SK-N-SH (cell line): ENCODE data around the gene TIGD6.
A peak's percentile ranks its signal among the peaks of the same experiment; 100 is the strongest.

Experiments
- ELF1 ChIP-seq: IDR thresholded peaks from 2 replicates; pipeline ENCODE4 v1.4.0; 2012
- EP300 ChIP-seq, 2 experiments: IDR thresholded peaks; 2 replicates each; pipeline versions ENCODE4 v1.4.0 to v1.6.1; 2012; ENCODE audit warnings: borderline replicate concordance in 1 of 2, low read depth in 1 of 2, low read length in 1 of 2
- EZH2phosphoT487 ChIP-seq: fragments of 200-600 bp; sonication (generic); IDR thresholded peaks from 2 replicates; pipeline ENCODE4 v1.6.1; 2017; ENCODE audit warnings: low read depth, mixed run types, mild to moderate bottlenecking, antibody characterized with exemption, moderate library complexity, borderline replicate concordance
- FOXM1 ChIP-seq: IDR thresholded peaks from 2 replicates; pipeline ENCODE4 v1.4.0; 2012; ENCODE audit warnings: low read depth, mild to moderate bottlenecking
- GABPA ChIP-seq: IDR thresholded peaks from 2 replicates; pipeline ENCODE4 v1.4.0; 2012; ENCODE audit warnings: low read depth, mild to moderate bottlenecking
- POLR2AphosphoS5 ChIP-seq: IDR thresholded peaks from 2 replicates; pipeline ENCODE4 v1.6.1; 2012; ENCODE audit warnings: low read depth, low read length
- RAD21 ChIP-seq: IDR thresholded peaks from 2 replicates; pipeline ENCODE4 v1.6.1; 2012; ENCODE audit warnings: mild to moderate bottlenecking, low read length
- TF ChIP-seq, protein P1 (sequence below): fragments of 200-600 bp; sonication (generic); IDR thresholded peaks from 2 replicates; pipeline ENCODE4 v1.6.1; 2017; ENCODE audit warnings: antibody characterized with exemption, mild to moderate bottlenecking, moderate library complexity

DNA sequence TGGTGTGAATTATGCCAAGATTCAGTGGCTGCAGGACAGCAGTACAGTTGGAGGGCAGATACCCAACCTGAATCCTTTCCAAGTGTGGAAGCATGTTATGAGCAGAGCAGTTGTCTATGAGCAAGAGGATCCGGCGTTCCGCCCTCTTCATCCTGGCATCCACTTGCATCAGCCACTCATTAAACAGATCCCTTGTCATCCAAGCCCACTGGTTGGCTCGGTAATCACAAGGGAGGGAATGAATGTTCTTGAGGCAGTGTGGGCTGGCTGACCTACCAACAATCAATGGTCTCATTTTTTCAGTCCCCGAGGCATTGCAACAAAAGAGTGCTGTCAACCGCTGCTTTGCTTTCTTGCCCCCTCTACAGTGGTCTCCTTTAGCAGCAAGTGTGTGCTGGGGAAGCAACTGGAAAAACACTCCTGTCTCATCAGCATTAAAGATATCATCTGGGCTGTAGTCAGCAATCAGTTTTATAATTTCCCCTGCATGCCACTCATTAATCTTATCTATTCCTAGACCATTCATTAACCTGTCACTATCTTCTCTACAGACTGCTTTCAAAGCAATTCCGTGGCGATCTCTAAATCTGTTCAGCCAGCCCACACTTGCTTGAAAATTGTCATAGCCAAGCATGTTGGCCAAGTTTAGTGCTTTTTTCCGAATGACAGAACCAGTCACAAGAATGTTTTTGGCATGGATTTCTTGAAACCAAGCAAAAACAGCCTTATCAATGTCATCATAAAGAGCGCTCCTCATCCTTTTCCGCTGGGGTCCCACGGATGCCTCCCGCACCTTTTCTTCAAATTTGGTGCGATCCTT, 4.9 kb downstream of the TIGD6 start:
- TF ChIP-seq, protein P1, sequence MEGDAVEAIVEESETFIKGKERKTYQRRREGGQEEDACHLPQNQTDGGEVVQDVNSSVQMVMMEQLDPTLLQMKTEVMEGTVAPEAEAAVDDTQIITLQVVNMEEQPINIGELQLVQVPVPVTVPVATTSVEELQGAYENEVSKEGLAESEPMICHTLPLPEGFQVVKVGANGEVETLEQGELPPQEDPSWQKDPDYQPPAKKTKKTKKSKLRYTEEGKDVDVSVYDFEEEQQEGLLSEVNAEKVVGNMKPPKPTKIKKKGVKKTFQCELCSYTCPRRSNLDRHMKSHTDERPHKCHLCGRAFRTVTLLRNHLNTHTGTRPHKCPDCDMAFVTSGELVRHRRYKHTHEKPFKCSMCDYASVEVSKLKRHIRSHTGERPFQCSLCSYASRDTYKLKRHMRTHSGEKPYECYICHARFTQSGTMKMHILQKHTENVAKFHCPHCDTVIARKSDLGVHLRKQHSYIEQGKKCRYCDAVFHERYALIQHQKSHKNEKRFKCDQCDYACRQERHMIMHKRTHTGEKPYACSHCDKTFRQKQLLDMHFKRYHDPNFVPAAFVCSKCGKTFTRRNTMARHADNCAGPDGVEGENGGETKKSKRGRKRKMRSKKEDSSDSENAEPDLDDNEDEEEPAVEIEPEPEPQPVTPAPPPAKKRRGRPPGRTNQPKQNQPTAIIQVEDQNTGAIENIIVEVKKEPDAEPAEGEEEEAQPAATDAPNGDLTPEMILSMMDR = no peak
- TF ChIP-seq ELF1 (no peak), GABPA (no peak), RAD21 (no peak), EZH2phosphoT487 (no peak), POLR2AphosphoS5 (no peak), FOXM1 (no peak), EP300 (IDR thresholded peaks at IDR 0.05; ENCODE audit: borderline replicate concordance in 1 of 2, low read depth in 1 of 2, low read length in 1 of 2) (peak in 1 of 2 experiments; percentile 45; a peak in 1 of 4 replicates)
